Heart left ventricle (tissue), 16 donors: ENCODE measurements around the gene PTPN3. TPM values are rescaled to one million over a fixed set of nuclear protein-coding genes. Genes with fewer than 3 reads are reported as not detected.
"Not testable (repeated sequence)": the region's sequence is repeated elsewhere in the genome, so short reads cannot be mapped to it uniquely, and the experiment has no call there.

Experiments used
- ATAC-seq, 4 donors: fragments of 200-7000 bp; cut with Tn5 transposase; one replicate each; pipeline ENCODE4 v1.9.1; 2020 to 2022; ENCODE audit warnings: moderate library complexity in 4 of 4, mild to moderate bottlenecking in 3 of 4, moderate number of reproducible peaks in 1 of 4
- DNase-seq, 5 donors: peaks; one replicate each; pipeline ENCODE4 v3.0.0-alpha.2; 2020
- H3K27ac ChIP-seq, 12 donors: fragments of 200-600 bp; sonication (generic) in 4 of 12; one replicate each; pipeline versions ENCODE4 v1.5.0 to v1.8.0; 2016 to 2022; ENCODE audit warnings: mild to moderate bottlenecking in 2 of 12
- H3K27me3 ChIP-seq, 9 donors: fragments of 200-600 bp; sonication (generic) in 2 of 9; one replicate each; pipeline versions ENCODE4 v1.5.1 to v1.8.0; 2016 to 2022; ENCODE audit warnings: mild to moderate bottlenecking in 3 of 9
- H3K36me3 ChIP-seq, 9 donors: fragments of 200-600 bp; sonication (generic) in 2 of 9; one replicate each; pipeline versions ENCODE4 v1.5.0 to v1.8.0; 2018 to 2022; ENCODE audit warnings: mild to moderate bottlenecking in 2 of 9
- H3K4me1 ChIP-seq, 12 donors: fragments of 200-600 bp; sonication (generic) in 4 of 12; one replicate each; pipeline versions ENCODE4 v1.5.0 to v1.8.0; 2016 to 2022; ENCODE audit warnings: mild to moderate bottlenecking in 3 of 12
- H3K4me3 ChIP-seq, 12 donors: fragments of 200-600 bp; sonication (generic) in 4 of 12; one replicate each; pipeline versions ENCODE4 v1.5.0 to v1.8.0; 2017 to 2022; ENCODE audit warnings: mild to moderate bottlenecking in 9 of 12, moderate library complexity in 4 of 12
- H3K9me3 ChIP-seq, 12 donors: fragments of 200-600 bp; sonication (generic) in 4 of 12; one replicate each; pipeline versions ENCODE4 v1.5.0 to v1.8.0; 2016 to 2022; ENCODE audit warnings: mild to moderate bottlenecking in 1 of 12
- POLR2A ChIP-seq, 2 donors: fragments of 450-650 bp; IDR thresholded peaks; one replicate each; pipeline ENCODE4 v1.6.1; 2017; ENCODE audit warnings: antibody characterized with exemption in 2 of 2, mild to moderate bottlenecking in 2 of 2, moderate library complexity in 2 of 2
- WGBS, 4 donors: extraction: QIAGEN DNeasy Blood & Tissue Kit in 2 of 4; methylation state at CpG; one replicate each; pipeline versions ENCODE4 v1.1.5 to v1.1.7; 2013 to 2018; 5-methylcytosine and 5-hydroxymethylcytosine counted together
- intact Hi-C, 10 donors: fragments of 100-400 bp; cut with DNase I; formaldehyde crosslinking; loops; one replicate each; pipeline versions ENCODE4 v1.11.1 to v1.14.2; 2022
- polyA plus RNA-seq, 2 donors: library from polyadenylated mRNA; stranded (reverse); fragments of 200-250 nt; gene quantifications; one replicate each; pipeline ENCODE4 v1.2.3, GENCODE V29; 2013
- total RNA-seq, 9 donors: library from RNA; depleted of rRNA in 2 of 9; stranded (reverse); fragments of >200 nt in 2 of 9; fragmentation: NEBNext Ultra II Directional in 3 of 9; extraction: Animal tissue kit (Norgen Biotek cat#: 25700) in 3 of 9; gene quantifications; one replicate each; pipeline versions ENCODE4 v1.1.0 to v1.2.4, GENCODE V29; 2016 to 2023
- TF ChIP-seq, protein P1 (sequence below), 12 donors: fragments of 200-600 bp; sonication (generic) in 4 of 12; IDR thresholded peaks; one replicate each; pipeline versions ENCODE4 v1.5.0 to v1.8.0; 2018 to 2022; ENCODE audit warnings: antibody characterized with exemption in 12 of 12, mild to moderate bottlenecking in 5 of 12
- donor health status: ischemic (EF 13 %, LVEDD 7.1; RV severe dilation, severe dysfunction).
- donor health status: healthy with polysubstance abuse.
- donor health status: DM: no; HTN: yes; CAD: no.
- donor health status: DM: no; HTN: no; CAD: no.
- donor health status: ischemic (EF 25% LVEDD 6.9; RV normal size, moderate dysfunction).
- donor health status: ischemic (EF 25% LVEDD 5.7; RV mildly dilated, moderate dysfunction).
- donor health status: healthy.
- donor health status: DM: yes; HTN: yes; CAD: no.
- donor health status: ischemic (EF 35%, LVEDD 5.7; RV mildly dilated, moderate dysfunction).
- donor health status: nonischemic (EF 11% LVEDD 7.7; RV severe dilation, severe dysfunction).
- donor health status: DM: yes; HTN: yes; CAD: no.
- donor health status: PGD.
- donor health status: ischemic (EF 29% LVEDD 5.4; RV normal size, mild dysfunction).
- donor health status: nonischemic (EF 23%, LVEDD 6.1; RV moderate dilation, normal function).

PTPN3 gene
- total and polyA plus RNA-seq, 11 donors: 6.9 to 77.0 (median 51.7) TPM

DNA sequence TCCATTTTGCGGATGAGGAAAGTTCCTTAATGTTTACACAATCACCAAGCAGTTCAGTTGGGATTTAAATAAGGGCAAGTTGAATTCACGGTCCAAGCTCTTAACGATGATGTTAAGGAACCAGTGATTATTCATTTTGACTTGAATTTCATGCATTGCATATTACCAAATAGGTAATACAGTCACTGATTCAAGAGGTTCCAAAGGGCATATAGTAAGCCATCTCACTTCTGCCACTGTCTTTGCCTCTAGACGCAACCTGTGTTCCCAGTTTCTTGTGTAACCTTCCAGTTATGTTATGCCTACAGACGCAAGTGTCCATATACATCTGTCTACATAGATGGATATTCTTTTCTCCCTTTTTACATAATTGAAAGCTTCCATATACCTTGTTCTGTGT is 137.3 kb downstream of the PTPN3 start:
- TF ChIP-seq, protein P1, sequence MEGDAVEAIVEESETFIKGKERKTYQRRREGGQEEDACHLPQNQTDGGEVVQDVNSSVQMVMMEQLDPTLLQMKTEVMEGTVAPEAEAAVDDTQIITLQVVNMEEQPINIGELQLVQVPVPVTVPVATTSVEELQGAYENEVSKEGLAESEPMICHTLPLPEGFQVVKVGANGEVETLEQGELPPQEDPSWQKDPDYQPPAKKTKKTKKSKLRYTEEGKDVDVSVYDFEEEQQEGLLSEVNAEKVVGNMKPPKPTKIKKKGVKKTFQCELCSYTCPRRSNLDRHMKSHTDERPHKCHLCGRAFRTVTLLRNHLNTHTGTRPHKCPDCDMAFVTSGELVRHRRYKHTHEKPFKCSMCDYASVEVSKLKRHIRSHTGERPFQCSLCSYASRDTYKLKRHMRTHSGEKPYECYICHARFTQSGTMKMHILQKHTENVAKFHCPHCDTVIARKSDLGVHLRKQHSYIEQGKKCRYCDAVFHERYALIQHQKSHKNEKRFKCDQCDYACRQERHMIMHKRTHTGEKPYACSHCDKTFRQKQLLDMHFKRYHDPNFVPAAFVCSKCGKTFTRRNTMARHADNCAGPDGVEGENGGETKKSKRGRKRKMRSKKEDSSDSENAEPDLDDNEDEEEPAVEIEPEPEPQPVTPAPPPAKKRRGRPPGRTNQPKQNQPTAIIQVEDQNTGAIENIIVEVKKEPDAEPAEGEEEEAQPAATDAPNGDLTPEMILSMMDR (IDR thresholded peaks at IDR 0.05): no peak
- TF ChIP-seq POLR2A (IDR thresholded peaks at IDR 0.05): no peak
- H3K36me3 ChIP-seq: no peaks in the 10 kb centered on the region
- no peaks in the 10 kb centered on the region for H3K9me3 ChIP-seq
- intact Hi-C loops: no loop called here
- 86 to 91% (median 86%) methylated on average over 5 of the region's 5 CpGs for WGBS, 4 donors
- H3K27me3 ChIP-seq: no peaks in the 10 kb centered on the region
- no peak for ATAC-seq
- H3K4me1 ChIP-seq: no peaks in the 10 kb centered on the region
- no peak overlapping the region for H3K4me3 ChIP-seq
- DNase-seq: no peak
- H3K27ac ChIP-seq: no peak overlapping the region

DNA sequence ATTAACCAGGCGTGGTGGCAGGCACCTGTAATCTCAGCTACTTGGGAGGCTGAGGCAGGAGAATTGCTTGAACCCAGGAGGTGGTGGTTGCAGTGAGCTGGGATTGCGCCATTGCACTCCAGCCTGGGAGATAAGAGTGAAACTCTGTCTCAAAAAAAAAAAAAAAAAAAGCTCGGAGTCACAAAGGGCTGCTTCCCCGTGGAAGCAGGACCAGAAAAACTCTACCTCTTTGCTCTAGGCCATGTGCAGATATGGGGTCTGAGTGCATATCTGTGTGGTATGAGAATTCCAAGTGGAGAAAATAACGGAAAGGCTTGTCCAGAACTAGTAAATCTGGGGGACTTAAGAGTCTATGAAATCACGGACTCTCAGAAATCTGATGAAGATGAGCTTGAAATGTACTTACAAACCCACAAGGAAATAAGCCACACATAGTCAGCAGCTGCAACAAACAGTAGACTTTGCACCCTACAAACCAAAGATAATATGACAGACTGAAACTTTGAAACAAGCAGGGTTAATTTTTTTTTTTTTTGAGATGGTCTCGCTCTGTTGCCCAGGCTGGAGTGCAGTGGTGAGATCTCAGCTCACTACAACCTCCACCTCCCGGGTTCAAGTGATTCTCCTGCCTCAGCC is 139.0 kb downstream of the PTPN3 start:
- H3K4me1 ChIP-seq, H3K27me3 ChIP-seq, H3K4me3 ChIP-seq, H3K36me3 ChIP-seq, H3K27ac ChIP-seq, DNase-seq, intact Hi-C loops, H3K9me3 ChIP-seq, ATAC-seq: not testable (repeated sequence)
- WGBS, 4 donors: 77 to 85% (median 80%) methylated on average over 8 of the region's 8 CpGs

DNA sequence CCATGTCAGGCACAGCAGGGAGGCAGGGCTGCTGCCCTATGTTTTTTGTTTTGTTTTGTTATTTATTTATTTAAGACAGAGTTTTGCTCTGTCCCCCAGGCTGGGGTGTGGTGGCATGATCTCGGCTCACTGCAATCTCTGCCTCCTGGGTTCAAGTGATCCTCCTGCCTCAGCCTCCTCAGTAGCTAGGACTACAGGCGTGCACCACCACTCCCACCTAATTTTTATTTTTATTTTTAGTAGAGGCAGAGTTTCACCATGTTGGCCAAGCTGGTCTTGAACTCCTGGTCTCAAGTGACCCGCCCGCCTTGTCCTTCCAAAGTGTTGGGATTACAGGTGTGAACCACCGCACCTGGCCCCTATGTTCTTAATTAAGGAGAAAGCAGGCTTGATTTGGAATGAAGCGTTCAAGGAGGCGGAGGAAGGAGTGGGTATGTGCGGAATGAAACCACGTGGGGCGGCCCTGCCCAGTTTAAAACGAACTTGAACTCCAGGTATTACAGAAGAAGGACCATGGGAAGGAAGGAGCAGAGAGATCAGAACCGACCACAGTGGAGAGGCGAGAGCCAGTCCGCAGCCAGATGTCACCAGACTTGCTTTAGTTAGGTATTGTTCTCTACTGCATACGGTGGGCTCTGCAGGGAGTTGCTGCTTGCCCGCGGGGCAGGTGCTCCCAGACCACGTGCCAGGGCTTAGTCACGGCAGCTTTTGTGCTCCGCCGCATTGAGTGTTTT is 142.4 kb downstream of the PTPN3 start:
- Histone ChIP-seq H3K36me3 (no peaks in the 10 kb centered on the region), H3K4me3 (no peak overlapping the region), H3K27me3 (no peaks in the 10 kb centered on the region), H3K27ac (no peak overlapping the region), H3K4me1 (no peaks in the 10 kb centered on the region), H3K9me3 (no peaks in the 10 kb centered on the region)
- TF ChIP-seq POLR2A (IDR thresholded peaks at IDR 0.05): no peak
- TF ChIP-seq, protein P1 (IDR thresholded peaks at IDR 0.05): no peak
- intact Hi-C loops: no loop called here
- ATAC-seq (no peak), DNase-seq (no peak)
- 84 to 87% (median 85%) methylated on average over 21 of the region's 21 CpGs for WGBS, 4 donors

DNA sequence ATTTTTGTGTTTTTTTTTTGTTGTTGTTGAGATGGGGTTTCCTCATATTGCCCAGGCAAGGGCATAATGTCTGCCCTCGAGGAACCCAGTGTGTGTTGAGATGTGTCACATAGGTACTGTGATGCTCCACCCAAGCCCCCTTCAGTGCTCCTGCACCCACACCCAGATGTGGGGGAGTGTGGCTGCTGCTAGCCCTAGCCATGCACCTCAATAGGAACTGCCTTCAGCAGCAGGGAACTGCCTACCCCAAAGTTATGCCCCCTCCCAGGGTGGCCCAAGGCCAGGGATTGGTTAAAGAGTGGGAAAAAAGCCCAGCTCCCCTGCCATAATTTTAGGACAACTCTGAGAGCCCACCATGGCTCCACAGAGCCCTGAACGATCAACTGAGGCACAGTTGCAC is 143.9 kb downstream of the PTPN3 start:
- DNase-seq: no peak
- Histone ChIP-seq H3K4me1 (peaks cover 0 to 4% (median 0%) of the 10 kb centered on the region in 12 donors), H3K9me3 (no peaks in the 10 kb centered on the region), H3K27ac (no peak overlapping the region), H3K4me3 (no peak overlapping the region), H3K27me3 (no peaks in the 10 kb centered on the region), H3K36me3 (no peaks in the 10 kb centered on the region)
- no peak for ATAC-seq
- 71 to 85% (median 77%) methylated on average over 2 of the region's 2 CpGs for WGBS, 4 donors
- TF ChIP-seq, protein P1 (IDR thresholded peaks at IDR 0.05): no peak
- TF ChIP-seq POLR2A (IDR thresholded peaks at IDR 0.05): no peak
- intact Hi-C loops: no loop called here
